ENCODE data around the gene SPON1. TPM values are rescaled to one million over a fixed set of nuclear protein-coding genes. Genes with fewer than 3 reads are reported as not detected.

The SPON1 gene
- total RNA-seq, 1 experiment from 2014 or later: 0.10 TPM

DNA sequence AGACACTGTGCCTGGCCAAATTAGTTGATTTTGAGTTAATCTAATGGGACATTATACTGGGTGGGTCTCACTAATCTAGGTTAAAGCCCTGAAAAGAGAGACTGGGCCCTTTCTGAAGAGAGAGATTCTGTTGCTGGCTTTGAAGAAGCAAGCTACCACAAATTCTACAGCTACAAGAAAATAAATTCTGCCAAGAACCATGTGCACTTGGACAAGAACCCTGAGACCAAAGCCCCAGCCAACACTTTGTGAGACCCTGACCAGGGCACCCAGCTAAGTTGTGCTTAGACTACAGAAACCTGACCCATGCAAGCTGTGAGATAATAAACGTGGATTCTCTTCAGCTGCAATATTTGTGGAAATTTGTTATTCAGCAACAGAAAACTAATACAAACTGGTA, 20.1 kb upstream of the SPON1 start:
- H3K9me3 ChIP-seq (ENCODE audit: control insufficient read depth, insufficient read depth, low read depth, low read length): no peaks in the 10 kb centered on the region
- in situ Hi-C loops (cut with HindIII; ENCODE audit: low pct_unique_long_range_greater_than_20kb, low sequenced_read_pairs): no loop called here
- H3K27ac ChIP-seq (ENCODE audit: low read length): no peak overlapping the region
- H3K27me3 ChIP-seq (ENCODE audit: control insufficient read depth, insufficient read depth, low read length): peaks cover 3% of the 10 kb centered on the region; the same call in 1 of the 2 replicates
- H3K36me3 ChIP-seq (ENCODE audit: control insufficient read depth, insufficient read depth, low read length): no peaks in the 10 kb centered on the region
- no peaks in the 10 kb centered on the region for H3K4me1 ChIP-seq (ENCODE audit: control insufficient read depth, insufficient read depth, low read length)
- TF ChIP-seq TCF7L2 (IDR thresholded peaks at IDR 0.05; ENCODE audit: low read depth, low read length) (no peak), POLR2AphosphoS5 (IDR thresholded peaks at IDR 0.05; ENCODE audit: low read depth, low read length) (no peak), SIN3A (IDR thresholded peaks at IDR 0.05; ENCODE audit: borderline replicate concordance, insufficient read depth, low read depth, low read length) (no peak)
- TF ChIP-seq, protein P1, sequence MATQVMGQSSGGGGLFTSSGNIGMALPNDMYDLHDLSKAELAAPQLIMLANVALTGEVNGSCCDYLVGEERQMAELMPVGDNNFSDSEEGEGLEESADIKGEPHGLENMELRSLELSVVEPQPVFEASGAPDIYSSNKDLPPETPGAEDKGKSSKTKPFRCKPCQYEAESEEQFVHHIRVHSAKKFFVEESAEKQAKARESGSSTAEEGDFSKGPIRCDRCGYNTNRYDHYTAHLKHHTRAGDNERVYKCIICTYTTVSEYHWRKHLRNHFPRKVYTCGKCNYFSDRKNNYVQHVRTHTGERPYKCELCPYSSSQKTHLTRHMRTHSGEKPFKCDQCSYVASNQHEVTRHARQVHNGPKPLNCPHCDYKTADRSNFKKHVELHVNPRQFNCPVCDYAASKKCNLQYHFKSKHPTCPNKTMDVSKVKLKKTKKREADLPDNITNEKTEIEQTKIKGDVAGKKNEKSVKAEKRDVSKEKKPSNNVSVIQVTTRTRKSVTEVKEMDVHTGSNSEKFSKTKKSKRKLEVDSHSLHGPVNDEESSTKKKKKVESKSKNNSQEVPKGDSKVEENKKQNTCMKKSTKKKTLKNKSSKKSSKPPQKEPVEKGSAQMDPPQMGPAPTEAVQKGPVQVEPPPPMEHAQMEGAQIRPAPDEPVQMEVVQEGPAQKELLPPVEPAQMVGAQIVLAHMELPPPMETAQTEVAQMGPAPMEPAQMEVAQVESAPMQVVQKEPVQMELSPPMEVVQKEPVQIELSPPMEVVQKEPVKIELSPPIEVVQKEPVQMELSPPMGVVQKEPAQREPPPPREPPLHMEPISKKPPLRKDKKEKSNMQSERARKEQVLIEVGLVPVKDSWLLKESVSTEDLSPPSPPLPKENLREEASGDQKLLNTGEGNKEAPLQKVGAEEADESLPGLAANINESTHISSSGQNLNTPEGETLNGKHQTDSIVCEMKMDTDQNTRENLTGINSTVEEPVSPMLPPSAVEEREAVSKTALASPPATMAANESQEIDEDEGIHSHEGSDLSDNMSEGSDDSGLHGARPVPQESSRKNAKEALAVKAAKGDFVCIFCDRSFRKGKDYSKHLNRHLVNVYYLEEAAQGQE (IDR thresholded peaks at IDR 0.05; ENCODE audit: insufficient read depth in 1 of 2, low read depth in 2 of 2, low read length in 1 of 2): no peak
- TF ChIP-seq, protein P2, sequence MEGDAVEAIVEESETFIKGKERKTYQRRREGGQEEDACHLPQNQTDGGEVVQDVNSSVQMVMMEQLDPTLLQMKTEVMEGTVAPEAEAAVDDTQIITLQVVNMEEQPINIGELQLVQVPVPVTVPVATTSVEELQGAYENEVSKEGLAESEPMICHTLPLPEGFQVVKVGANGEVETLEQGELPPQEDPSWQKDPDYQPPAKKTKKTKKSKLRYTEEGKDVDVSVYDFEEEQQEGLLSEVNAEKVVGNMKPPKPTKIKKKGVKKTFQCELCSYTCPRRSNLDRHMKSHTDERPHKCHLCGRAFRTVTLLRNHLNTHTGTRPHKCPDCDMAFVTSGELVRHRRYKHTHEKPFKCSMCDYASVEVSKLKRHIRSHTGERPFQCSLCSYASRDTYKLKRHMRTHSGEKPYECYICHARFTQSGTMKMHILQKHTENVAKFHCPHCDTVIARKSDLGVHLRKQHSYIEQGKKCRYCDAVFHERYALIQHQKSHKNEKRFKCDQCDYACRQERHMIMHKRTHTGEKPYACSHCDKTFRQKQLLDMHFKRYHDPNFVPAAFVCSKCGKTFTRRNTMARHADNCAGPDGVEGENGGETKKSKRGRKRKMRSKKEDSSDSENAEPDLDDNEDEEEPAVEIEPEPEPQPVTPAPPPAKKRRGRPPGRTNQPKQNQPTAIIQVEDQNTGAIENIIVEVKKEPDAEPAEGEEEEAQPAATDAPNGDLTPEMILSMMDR (IDR thresholded peaks at IDR 0.05): no peak
- intact Hi-C loops (cut with micrococcal nuclease; ENCODE audit: unreplicated experiment): no loop called here
- no TSS peak for BruUV-seq (replicated peaks)
- DNase-seq (ENCODE audit: low read depth, low spot score) (no peak), ATAC-seq (no peak)
- ChIA-PET CTCF (no interaction called here), POLR2A (interaction anchor here (0.7 kb wide), 1 partner anchor 415 kb away, joined by 5 read pairs; no protein-coding TSS in a partner anchor)
- H3K4me3 ChIP-seq (ENCODE audit: low read depth in 2 of 2, low read length in 2 of 2): no peak overlapping the region

DNA sequence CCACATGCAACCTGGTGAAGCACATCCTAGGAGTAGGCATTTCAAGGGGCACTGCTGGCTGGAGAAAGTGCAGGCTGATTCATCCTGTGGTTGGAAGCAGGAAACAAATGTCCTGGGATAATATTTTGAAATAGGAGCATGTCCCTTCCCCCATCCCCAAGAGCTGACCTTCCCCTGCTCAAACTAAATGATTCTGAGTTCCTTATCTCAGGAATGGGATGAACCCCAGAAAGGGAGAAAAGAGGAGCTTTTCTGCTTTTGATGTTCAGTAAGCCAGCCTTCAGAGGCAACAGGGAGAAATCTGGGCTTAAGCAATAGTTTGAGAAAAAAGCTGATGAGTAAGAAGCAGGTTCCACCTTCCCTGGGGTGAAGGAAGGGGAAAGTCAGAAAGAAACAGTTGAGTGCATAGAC, 19.5 kb upstream of the SPON1 start:
- Histone ChIP-seq H3K27ac (ENCODE audit: low read length) (no peak overlapping the region), H3K4me1 (ENCODE audit: control insufficient read depth, insufficient read depth, low read length) (no peaks in the 10 kb centered on the region), H3K27me3 (ENCODE audit: control insufficient read depth, insufficient read depth, low read length) (peaks cover 3% of the 10 kb centered on the region; the same call in 1 of the 2 replicates), H3K36me3 (ENCODE audit: control insufficient read depth, insufficient read depth, low read length) (no peaks in the 10 kb centered on the region), H3K4me3 (ENCODE audit: low read depth in 2 of 2, low read length in 2 of 2) (no peak overlapping the region), H3K9me3 (ENCODE audit: control insufficient read depth, insufficient read depth, low read depth, low read length) (no peaks in the 10 kb centered on the region)
- TF ChIP-seq, protein P2 (IDR thresholded peaks at IDR 0.05): no peak
- no peak for TF ChIP-seq SIN3A (IDR thresholded peaks at IDR 0.05; ENCODE audit: borderline replicate concordance, insufficient read depth, low read depth, low read length)
- no peak for TF ChIP-seq TCF7L2 (IDR thresholded peaks at IDR 0.05; ENCODE audit: low read depth, low read length)
- TF ChIP-seq, protein P1 (IDR thresholded peaks at IDR 0.05; ENCODE audit: insufficient read depth in 1 of 2, low read depth in 2 of 2, low read length in 1 of 2): no peak
- DNase-seq (ENCODE audit: low read depth, low spot score): no peak
- intact Hi-C loops (cut with micrococcal nuclease; ENCODE audit: unreplicated experiment) (no loop called here), in situ Hi-C loops (cut with HindIII; ENCODE audit: low pct_unique_long_range_greater_than_20kb, low sequenced_read_pairs) (no loop called here)
- ATAC-seq: no peak
- CTCF ChIA-PET: no interaction called here
- no TSS peak for BruUV-seq (replicated peaks)
- POLR2A ChIA-PET: no interaction called here
